Measurements from ENCODE around the gene MTM1.

DNA sequence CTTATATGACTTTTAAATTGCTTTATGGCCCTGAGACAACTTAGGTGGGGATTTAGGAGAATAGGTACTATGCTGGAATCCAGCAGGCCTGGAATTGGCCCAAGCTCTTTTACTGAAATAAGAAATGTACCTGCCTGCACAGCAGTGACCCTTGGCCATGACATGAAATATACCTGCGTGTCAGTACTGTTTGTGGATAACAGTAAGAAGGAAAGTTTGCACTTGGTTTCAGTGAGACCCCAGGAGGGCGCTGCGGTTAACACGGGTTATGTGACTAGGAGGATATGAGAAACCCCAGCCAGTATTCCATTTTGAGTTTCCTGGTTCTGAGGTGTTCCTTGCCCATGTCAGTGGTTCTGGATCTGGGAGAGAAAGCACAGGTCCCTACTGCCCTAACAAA, 5.3 kb downstream of the MTM1 start:
- TF ChIP-seq, protein P1, sequence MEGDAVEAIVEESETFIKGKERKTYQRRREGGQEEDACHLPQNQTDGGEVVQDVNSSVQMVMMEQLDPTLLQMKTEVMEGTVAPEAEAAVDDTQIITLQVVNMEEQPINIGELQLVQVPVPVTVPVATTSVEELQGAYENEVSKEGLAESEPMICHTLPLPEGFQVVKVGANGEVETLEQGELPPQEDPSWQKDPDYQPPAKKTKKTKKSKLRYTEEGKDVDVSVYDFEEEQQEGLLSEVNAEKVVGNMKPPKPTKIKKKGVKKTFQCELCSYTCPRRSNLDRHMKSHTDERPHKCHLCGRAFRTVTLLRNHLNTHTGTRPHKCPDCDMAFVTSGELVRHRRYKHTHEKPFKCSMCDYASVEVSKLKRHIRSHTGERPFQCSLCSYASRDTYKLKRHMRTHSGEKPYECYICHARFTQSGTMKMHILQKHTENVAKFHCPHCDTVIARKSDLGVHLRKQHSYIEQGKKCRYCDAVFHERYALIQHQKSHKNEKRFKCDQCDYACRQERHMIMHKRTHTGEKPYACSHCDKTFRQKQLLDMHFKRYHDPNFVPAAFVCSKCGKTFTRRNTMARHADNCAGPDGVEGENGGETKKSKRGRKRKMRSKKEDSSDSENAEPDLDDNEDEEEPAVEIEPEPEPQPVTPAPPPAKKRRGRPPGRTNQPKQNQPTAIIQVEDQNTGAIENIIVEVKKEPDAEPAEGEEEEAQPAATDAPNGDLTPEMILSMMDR (IDR thresholded peaks at IDR 0.05), result no peak
- no peak for TF ChIP-seq POLR2A (IDR thresholded peaks at IDR 0.05)

Measured in uterus (tissue), 2 donors.